NCI-H526 (cell line): ENCODE measurements around the gene FAM151A.

Experiments
- DNase-seq, 2 experiments: peaks; one replicate each; lab custom pipeline; 2025; lab: John Stamatoyannopoulos, UW

FAM151A gene

GRCh38 chr1:54623216-54624007, at the start of gene FAM151A:
FAM151A (minus strand) TSS chr1:54623525; CDS start chr1:54623395, 130 bp downstream.
- no peak for DNase-seq

GRCh38 chr1:54671985-54672608, 48.8 kb upstream of the FAM151A start:
- DNase-seq = peak; percentile 6 to 66

- no peak for DNase-seq
Measured at GRCh38 chr1:54668567-54668966, 45.2 kb upstream of the FAM151A start.

GRCh38 chr1:54667797-54668196, 44.5 kb upstream of the FAM151A start:
- DNase-seq = no peak

- DNase-seq = no peak
Measured at GRCh38 chr1:54666333-54666732, 43.0 kb upstream of the FAM151A start.

- DNase-seq = no peak
Measured at GRCh38 chr1:54665852-54666251, 42.5 kb upstream of the FAM151A start.

- DNase-seq = no peak
Measured at GRCh38 chr1:54664364-54664763, 41.0 kb upstream of the FAM151A start.

GRCh38 chr1:54663725-54664124, 40.4 kb upstream of the FAM151A start:
- no peak for DNase-seq

GRCh38 chr1:54658164-54658913, 35.0 kb upstream of the FAM151A start:
- no peak for DNase-seq

GRCh38 chr1:54653036-54653435, 29.7 kb upstream of the FAM151A start:
- DNase-seq = no peak

GRCh38 chr1:54652168-54652567, 28.8 kb upstream of the FAM151A start:
- no peak for DNase-seq

- DNase-seq = no peak
Measured at GRCh38 chr1:54651608-54652007, 28.3 kb upstream of the FAM151A start.

- no peak for DNase-seq
Measured at GRCh38 chr1:54650417-54650816, 27.1 kb upstream of the FAM151A start.

- no peak for DNase-seq
Measured at GRCh38 chr1:54649921-54650320, 26.6 kb upstream of the FAM151A start.

- DNase-seq = no peak
Measured at GRCh38 chr1:54649130-54649898, 26.0 kb upstream of the FAM151A start.

GRCh38 chr1:54645806-54646676, 22.7 kb upstream of the FAM151A start:
- DNase-seq = no peak

GRCh38 chr1:54643736-54644135, 20.4 kb upstream of the FAM151A start:
- DNase-seq = no peak

GRCh38 chr1:54640863-54641836, 17.8 kb upstream of the FAM151A start, which contains the start of gene MROH7:
MROH7 (plus strand) TSS chr1:54641786; CDS start chr1:54652927, 11,141 bp downstream.
- DNase-seq = no peak

- no peak for DNase-seq
Measured at GRCh38 chr1:54640361-54640760, 17.0 kb upstream of the FAM151A start.
